ENCODE results near the gene GALR2. TPM values are rescaled to one million over a fixed set of nuclear protein-coding genes. Genes with fewer than 3 reads are reported as not detected.
"Not testable (repeated sequence)": the region's sequence is repeated elsewhere in the genome, so short reads cannot be mapped to it uniquely, and the experiment has no call there.

The GALR2 gene
- total RNA-seq, 1 donor from 2014 or later: 3.3 TPM

GRCh38 chr17:76036497-76037261 lies 37.9 kb upstream of the GALR2 start:
- TF ChIP-seq, protein P1, sequence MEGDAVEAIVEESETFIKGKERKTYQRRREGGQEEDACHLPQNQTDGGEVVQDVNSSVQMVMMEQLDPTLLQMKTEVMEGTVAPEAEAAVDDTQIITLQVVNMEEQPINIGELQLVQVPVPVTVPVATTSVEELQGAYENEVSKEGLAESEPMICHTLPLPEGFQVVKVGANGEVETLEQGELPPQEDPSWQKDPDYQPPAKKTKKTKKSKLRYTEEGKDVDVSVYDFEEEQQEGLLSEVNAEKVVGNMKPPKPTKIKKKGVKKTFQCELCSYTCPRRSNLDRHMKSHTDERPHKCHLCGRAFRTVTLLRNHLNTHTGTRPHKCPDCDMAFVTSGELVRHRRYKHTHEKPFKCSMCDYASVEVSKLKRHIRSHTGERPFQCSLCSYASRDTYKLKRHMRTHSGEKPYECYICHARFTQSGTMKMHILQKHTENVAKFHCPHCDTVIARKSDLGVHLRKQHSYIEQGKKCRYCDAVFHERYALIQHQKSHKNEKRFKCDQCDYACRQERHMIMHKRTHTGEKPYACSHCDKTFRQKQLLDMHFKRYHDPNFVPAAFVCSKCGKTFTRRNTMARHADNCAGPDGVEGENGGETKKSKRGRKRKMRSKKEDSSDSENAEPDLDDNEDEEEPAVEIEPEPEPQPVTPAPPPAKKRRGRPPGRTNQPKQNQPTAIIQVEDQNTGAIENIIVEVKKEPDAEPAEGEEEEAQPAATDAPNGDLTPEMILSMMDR (IDR thresholded peaks at IDR 0.05; ENCODE audit: partially characterized antibody, unreplicated experiment): no peak
- DNase-seq: no peak
- Mint-ChIP-seq H3K4me1 (ENCODE audit: low read depth, unreplicated experiment) (peaks cover 7% of the 10 kb centered on the region), H3K4me3 (ENCODE audit: unreplicated experiment) (no peak overlapping the region), H3K36me3 (ENCODE audit: unreplicated experiment) (no peaks in the 10 kb centered on the region), H3K27me3 (ENCODE audit: unreplicated experiment) (no peaks in the 10 kb centered on the region), H3K27ac (ENCODE audit: unreplicated experiment) (peak overlapping the region; percentile 43), H3K9me3 (ENCODE audit: unreplicated experiment) (peaks cover 3% of the 10 kb centered on the region)

GRCh38 chr17:76038050-76038449 lies 36.5 kb upstream of the GALR2 start:
- no peak overlapping the region for H3K27ac Mint-ChIP-seq (ENCODE audit: unreplicated experiment)
- H3K4me1 Mint-ChIP-seq (ENCODE audit: low read depth, unreplicated experiment): peaks cover 7% of the 10 kb centered on the region
- H3K36me3 Mint-ChIP-seq (ENCODE audit: unreplicated experiment): no peaks in the 10 kb centered on the region
- TF ChIP-seq, protein P1 (IDR thresholded peaks at IDR 0.05; ENCODE audit: partially characterized antibody, unreplicated experiment): no peak
- no peak for DNase-seq
- no peak overlapping the region for H3K4me3 Mint-ChIP-seq (ENCODE audit: unreplicated experiment)
- no peaks in the 10 kb centered on the region for H3K27me3 Mint-ChIP-seq (ENCODE audit: unreplicated experiment)
- no peaks in the 10 kb centered on the region for H3K9me3 Mint-ChIP-seq (ENCODE audit: unreplicated experiment)

DNA sequence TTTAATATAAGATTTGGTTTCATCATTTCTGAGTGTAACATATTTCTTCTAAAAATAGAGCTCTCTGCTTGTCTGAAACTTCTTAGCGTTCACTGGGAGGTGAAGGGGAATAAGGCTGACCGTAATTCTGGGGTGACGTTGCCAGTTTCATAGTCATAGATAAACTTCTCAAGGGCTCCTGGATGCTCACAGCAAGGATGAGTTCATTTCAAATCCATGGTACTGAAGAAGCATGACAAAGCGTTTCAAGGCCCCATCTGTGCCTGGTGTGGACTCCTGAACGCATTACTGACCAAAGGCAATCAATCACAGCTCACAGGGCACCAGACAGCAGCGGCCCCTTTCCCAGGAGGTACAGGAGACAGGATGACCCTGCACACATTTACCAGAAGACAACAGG lies 35.5 kb upstream of the GALR2 start:
- H3K27ac Mint-ChIP-seq (ENCODE audit: unreplicated experiment): no peak overlapping the region
- TF ChIP-seq, protein P1 (IDR thresholded peaks at IDR 0.05; ENCODE audit: partially characterized antibody, unreplicated experiment): no peak
- H3K36me3 Mint-ChIP-seq (ENCODE audit: unreplicated experiment): no peaks in the 10 kb centered on the region
- H3K4me1 Mint-ChIP-seq (ENCODE audit: low read depth, unreplicated experiment): peaks cover 7% of the 10 kb centered on the region
- DNase-seq: no peak
- H3K4me3 Mint-ChIP-seq (ENCODE audit: unreplicated experiment): no peak overlapping the region
- H3K9me3 Mint-ChIP-seq (ENCODE audit: unreplicated experiment): no peaks in the 10 kb centered on the region
- no peaks in the 10 kb centered on the region for H3K27me3 Mint-ChIP-seq (ENCODE audit: unreplicated experiment)

GRCh38 chr17:76040376-76040775 lies 34.2 kb upstream of the GALR2 start:
- H3K27ac Mint-ChIP-seq (ENCODE audit: unreplicated experiment): no peak overlapping the region
- TF ChIP-seq, protein P1 (IDR thresholded peaks at IDR 0.05; ENCODE audit: partially characterized antibody, unreplicated experiment): no peak
- no peaks in the 10 kb centered on the region for H3K36me3 Mint-ChIP-seq (ENCODE audit: unreplicated experiment)
- no peak for DNase-seq
- no peaks in the 10 kb centered on the region for H3K27me3 Mint-ChIP-seq (ENCODE audit: unreplicated experiment)
- H3K9me3 Mint-ChIP-seq (ENCODE audit: unreplicated experiment): no peaks in the 10 kb centered on the region
- peaks cover 4% of the 10 kb centered on the region for H3K4me1 Mint-ChIP-seq (ENCODE audit: low read depth, unreplicated experiment)
- H3K4me3 Mint-ChIP-seq (ENCODE audit: unreplicated experiment): no peak overlapping the region

- H3K27ac Mint-ChIP-seq (ENCODE audit: unreplicated experiment); H3K4me1 Mint-ChIP-seq (ENCODE audit: low read depth, unreplicated experiment); H3K9me3 Mint-ChIP-seq (ENCODE audit: unreplicated experiment); H3K4me3 Mint-ChIP-seq (ENCODE audit: unreplicated experiment); H3K27me3 Mint-ChIP-seq (ENCODE audit: unreplicated experiment); DNase-seq; H3K36me3 Mint-ChIP-seq (ENCODE audit: unreplicated experiment): not testable (repeated sequence)
Measured at GRCh38 chr17:76042868-76043267, 31.7 kb upstream of the GALR2 start.

GRCh38 chr17:76044475-76045007 lies 30.0 kb upstream of the GALR2 start:
- H3K36me3 Mint-ChIP-seq (ENCODE audit: unreplicated experiment); H3K4me3 Mint-ChIP-seq (ENCODE audit: unreplicated experiment); H3K27ac Mint-ChIP-seq (ENCODE audit: unreplicated experiment); H3K4me1 Mint-ChIP-seq (ENCODE audit: low read depth, unreplicated experiment); H3K27me3 Mint-ChIP-seq (ENCODE audit: unreplicated experiment); DNase-seq; H3K9me3 Mint-ChIP-seq (ENCODE audit: unreplicated experiment): not testable (repeated sequence)
